Astrocyte (in vitro differentiated cells and primary cell): ENCODE data around the gene PARD3B.

Experiments
- EZH2 ChIP-seq: IDR thresholded peaks from 2 replicates; pipeline ENCODE4 v1.6.1; 2012; ENCODE audit warnings: mild to moderate bottlenecking, low read length, inconsistent platforms; ENCODE audit not compliant: insufficient read depth
- TF ChIP-seq, protein P1 (sequence below): IDR thresholded peaks from 2 replicates; pipeline ENCODE4 v1.5.1; 2011; ENCODE audit warnings: low read depth, mild to moderate bottlenecking, inconsistent platforms, low read length, moderate library complexity; ENCODE audit not compliant: insufficient read depth

DNA sequence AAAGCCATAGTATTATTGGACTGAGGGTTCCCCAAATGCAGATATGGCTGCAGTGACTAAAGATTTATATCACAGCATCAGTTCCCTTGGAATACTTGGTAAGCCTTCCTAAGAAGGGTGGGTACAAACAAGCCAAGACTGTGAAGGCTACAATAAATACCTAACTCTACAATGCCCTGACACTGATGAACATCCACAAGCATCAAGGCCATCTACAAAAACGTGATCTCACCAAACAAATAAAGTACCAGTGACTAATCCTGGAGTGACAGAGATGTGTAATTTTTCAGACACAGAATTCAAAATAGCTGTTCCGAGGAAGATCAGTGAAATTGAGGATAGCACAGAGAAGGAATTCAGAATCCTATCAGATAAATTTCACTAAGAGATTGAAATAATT is 254.5 kb downstream of the PARD3B start:
- no peak for TF ChIP-seq EZH2
- TF ChIP-seq, protein P1, sequence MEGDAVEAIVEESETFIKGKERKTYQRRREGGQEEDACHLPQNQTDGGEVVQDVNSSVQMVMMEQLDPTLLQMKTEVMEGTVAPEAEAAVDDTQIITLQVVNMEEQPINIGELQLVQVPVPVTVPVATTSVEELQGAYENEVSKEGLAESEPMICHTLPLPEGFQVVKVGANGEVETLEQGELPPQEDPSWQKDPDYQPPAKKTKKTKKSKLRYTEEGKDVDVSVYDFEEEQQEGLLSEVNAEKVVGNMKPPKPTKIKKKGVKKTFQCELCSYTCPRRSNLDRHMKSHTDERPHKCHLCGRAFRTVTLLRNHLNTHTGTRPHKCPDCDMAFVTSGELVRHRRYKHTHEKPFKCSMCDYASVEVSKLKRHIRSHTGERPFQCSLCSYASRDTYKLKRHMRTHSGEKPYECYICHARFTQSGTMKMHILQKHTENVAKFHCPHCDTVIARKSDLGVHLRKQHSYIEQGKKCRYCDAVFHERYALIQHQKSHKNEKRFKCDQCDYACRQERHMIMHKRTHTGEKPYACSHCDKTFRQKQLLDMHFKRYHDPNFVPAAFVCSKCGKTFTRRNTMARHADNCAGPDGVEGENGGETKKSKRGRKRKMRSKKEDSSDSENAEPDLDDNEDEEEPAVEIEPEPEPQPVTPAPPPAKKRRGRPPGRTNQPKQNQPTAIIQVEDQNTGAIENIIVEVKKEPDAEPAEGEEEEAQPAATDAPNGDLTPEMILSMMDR = no peak
